K562 (cell line): ENCODE data around the gene HAUS1. TPM values are rescaled to one million over a fixed set of nuclear protein-coding genes. Genes with fewer than 3 reads are reported as not detected.

ENCODE experiments used
- ATAC-seq: fragments of 200-7000 bp; cut with Tn5 transposase; 3 replicates; pipeline ENCODE4 v1.9.1; 2020; ENCODE audit warnings: moderate library complexity
- BruUV-seq: library from RNA; stranded (reverse); fragments of 400-500 nt; replicated peaks from 2 replicates; lab custom pipeline; 2021; lab: Mats Ljungman, UMichigan
- CTCF ChIA-PET: fragments of 300-600 bp; formaldehyde crosslinking; extraction: SDS; loops from one replicate; lab custom pipeline; 2021; ENCODE audit warnings: low intra/inter-chr PET ratio; lab: Yijun Ruan, JAX
- POLR2A ChIA-PET: fragments of 300-600, 350-650 bp; sonication (Branson Sonifier 250); formaldehyde crosslinking; extraction: SDS; loops from one replicate; lab custom pipeline; 2021; ENCODE audit warnings: antibody characterized with exemption, inconsistent platforms; lab: Yijun Ruan, JAX
- DNase-seq, 4 experiments: peaks; one replicate each; pipeline versions ENCODE4 v3.0.0 to v3.0.0-alpha.2; 2011 to 2018; ENCODE audit warnings: low spot score in 3 of 4, mixed read lengths in 3 of 4; ENCODE audit errors: extremely low read depth in 1 of 4
- FAIRE-seq: peaks from 2 replicates; lab custom pipeline; 2011; peaks lifted over from hg19 to GRCh38; lab: Jason Lieb, UNC
- H2AFZ ChIP-seq: 2 replicates; pipeline ENCODE4 v1.6.0; 2011; ENCODE audit warnings: low read depth, low read length, control low read depth, inconsistent platforms
- H3K27ac ChIP-seq: fragments of 200-600 bp; 3 replicates; pipeline ENCODE4 v1.8.0; 2011; ENCODE audit warnings: low read depth, mild to moderate bottlenecking, control low read depth, inconsistent platforms, low read length, moderate library complexity, mixed read lengths; ENCODE audit errors: extremely low read depth
- H3K27me3 ChIP-seq, 2 experiments: fragments of 300-600 bp in 1 of 2; 2 replicates in 1 of 2; 3 replicates in 1 of 2; pipeline versions ENCODE4 v1.6.0 to v1.8.0; 2011; ENCODE audit warnings: inconsistent platforms in 2 of 2, low read length in 2 of 2, mild to moderate bottlenecking in 1 of 2, mixed read lengths in 1 of 2, moderate library complexity in 1 of 2; ENCODE audit not compliant: control insufficient read depth in 2 of 2, insufficient read depth in 2 of 2
- H3K36me3 ChIP-seq: fragments of 300-600 bp; 3 replicates; pipeline ENCODE4 v1.8.0; 2011; ENCODE audit warnings: mild to moderate bottlenecking, low read length, inconsistent platforms; ENCODE audit not compliant: control insufficient read depth, insufficient read depth
- H3K4me1 ChIP-seq, 2 experiments: fragments of 200-600 bp in 1 of 2; replicated peaks in 1 of 2; 2 replicates in 1 of 2; 3 replicates in 1 of 2; pipeline versions ENCODE4 v1.5.1 to v1.8.0; 2011; ENCODE audit warnings: inconsistent platforms in 2 of 2, low read length in 2 of 2, mild to moderate bottlenecking in 1 of 2, mixed read lengths in 1 of 2, moderate library complexity in 1 of 2; ENCODE audit not compliant: control insufficient read depth in 2 of 2, insufficient read depth in 2 of 2
- H3K4me2 ChIP-seq: 2 replicates; pipeline ENCODE4 v1.6.1; 2011; ENCODE audit warnings: low read length, control low read depth, inconsistent platforms, mixed read lengths; ENCODE audit not compliant: insufficient read depth
- H3K4me3 ChIP-seq: fragments of 200-600 bp; sonication (generic), shearing (Covaris generic); 2 replicates; pipeline ENCODE4 v1.5.1; 2016; ENCODE audit warnings: control low read depth, inconsistent platforms
- H3K79me2 ChIP-seq: fragments of 200-600 bp; 3 replicates; pipeline ENCODE4 v1.8.0; 2011; ENCODE audit warnings: low read length, inconsistent platforms; ENCODE audit not compliant: control insufficient read depth, insufficient read depth
- H3K9ac ChIP-seq, 2 experiments: 2 replicates each; pipeline versions ENCODE4 v1.6.0 to v1.6.1; 2011; ENCODE audit warnings: low read depth in 2 of 2, low read length in 2 of 2, control low read depth in 1 of 2, inconsistent platforms in 1 of 2, mild to moderate bottlenecking in 1 of 2, mixed read lengths in 1 of 2; ENCODE audit not compliant: insufficient read depth in 1 of 2
- H3K9me1 ChIP-seq: one replicate; pipeline ENCODE4 v1.6.0; 2011; ENCODE audit warnings: inconsistent platforms, mild to moderate bottlenecking, low read length, moderate library complexity; ENCODE audit not compliant: control insufficient read depth, insufficient read depth
- H3K9me3 ChIP-seq: replicated peaks from 2 replicates; pipeline ENCODE4 v1.5.1; 2011; ENCODE audit warnings: low read depth, low read length, inconsistent platforms; ENCODE audit not compliant: control insufficient read depth, insufficient read depth
- H4K20me1 ChIP-seq: replicated peaks from 2 replicates; pipeline ENCODE4 v1.6.1; 2011; ENCODE audit warnings: low read length, inconsistent platforms, mixed read lengths; ENCODE audit not compliant: control insufficient read depth, insufficient read depth
- MNT ChIP-seq, 2 experiments: fragments of 450-650 bp; conservative IDR thresholded peaks; 2 replicates each; pipeline ENCODE4 v1.6.1; 2017; ENCODE audit warnings: mild to moderate bottlenecking in 2 of 2, moderate library complexity in 2 of 2
- NFRKB ChIP-seq: fragments of 450-650 bp; IDR thresholded peaks from 2 replicates; pipeline ENCODE4 v1.6.1; 2016; ENCODE audit warnings: low read depth
- WGBS: fragments of 100-300 bp; shearing (Covaris generic); methylation state at CpG from one replicate; pipeline ENCODE4 v1.1.6; 2016; ENCODE audit warnings: low coverage, mixed read lengths; ENCODE audit not compliant: insufficient coverage; ENCODE audit errors: missing lambda C conversion rate; 5-methylcytosine and 5-hydroxymethylcytosine counted together
- in situ Hi-C: fragments of 300-500 bp; cut with MboI; formaldehyde crosslinking; loops from 4 replicates; pipeline ENCODE4 v1.15.0; 2018; ENCODE audit warnings: inconsistent platforms, mixed read lengths
- intact Hi-C: fragments of 100-400 bp; cut with micrococcal nuclease; formaldehyde crosslinking; loops from 2 replicates; pipeline ENCODE4 v1.14.2; 2022
- polyA plus RNA-seq, 8 experiments: library from polyadenylated mRNA; depleted of rRNA in 4 of 8; stranded (reverse) in 5 of 8; unstranded in 3 of 8; fragments of >200 nt; fragmentation: Nextera tagmentation in 2 of 8; fragmentation: Illumina TruSeq in 1 of 8; extraction: Ambion mirVana in 2 of 8; extraction: Trizol in 1 of 8; gene quantifications; 2 replicates each; pipeline versions ENCODE4 v1.2.1 to v1.2.3, GENCODE V29; 2011 to 2014; ENCODE audit warnings: inconsistent platforms in 1 of 8, missing spikeins in 1 of 8
- total RNA-seq, 7 experiments: library from RNA; depleted of rRNA in 6 of 7; stranded (reverse); fragments of >200 nt in 6 of 7; fragmentation: Illumina TruSeq in 2 of 7; extraction: Trizol in 2 of 7; gene quantifications; 2 replicates each; pipeline versions ENCODE4 v1.2.1 to v1.2.3, GENCODE V29; 2011 to 2021; ENCODE audit warnings: low replicate concordance in 1 of 7
- TF ChIP-seq, protein P1 (sequence below): fragments of 450-650 bp; IDR thresholded peaks from 2 replicates; pipeline ENCODE4 v1.6.1; 2016; ENCODE audit warnings: mild to moderate bottlenecking, moderate library complexity
- TF ChIP-seq, protein P2 (sequence below): fragments of 450-650 bp; IDR thresholded peaks from 2 replicates; pipeline ENCODE4 v1.6.1; 2017; ENCODE audit warnings: antibody characterized with exemption, mild to moderate bottlenecking

The HAUS1 gene
- total and polyA plus RNA-seq, 9 of the 15 experiments (the other 6 are each of a cell fraction or from before 2014, with no cell fraction given): 45.6 to 135 (median 76.3) TPM

DNA sequence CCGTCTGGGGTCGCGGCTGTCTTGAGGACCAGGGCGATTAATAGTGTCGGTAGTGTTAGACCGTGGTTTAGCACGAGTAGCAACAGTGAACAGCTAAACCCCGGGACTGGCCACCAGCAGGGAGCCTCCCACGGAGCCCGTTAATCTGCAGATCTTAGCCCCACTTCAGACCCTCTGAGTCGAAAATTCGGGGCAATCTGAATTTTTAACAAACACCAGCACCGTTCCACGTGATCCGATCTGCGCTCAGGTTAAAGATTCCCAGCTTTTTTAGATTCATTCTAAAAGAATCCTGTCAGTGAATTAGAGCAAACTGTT is 5.6 kb upstream of the HAUS1 start:
- H3K4me3 ChIP-seq: peak overlapping the region; percentile 94
- WGBS: 7% methylated on average over 12 of the region's 16 CpGs
- H3K9me3 ChIP-seq: no peaks in the 10 kb centered on the region
- H3K9ac ChIP-seq: peak overlapping the region; percentile 77 to 89
- CTCF ChIA-PET: no interaction called here
- H3K4me2 ChIP-seq: peak overlapping the region; percentile 88
- H3K4me1 ChIP-seq: peaks cover 3 to 6% of the 10 kb centered on the region in 2 experiments; a peak in 2 of 5 replicates
- TSS peak; percentile 94 for BruUV-seq
- intact Hi-C loops: loop anchor here (2.0 kb wide), 1 partner anchor 74 kb away; no protein-coding TSS in a partner anchor
- H3K27me3 ChIP-seq: no peaks in the 10 kb centered on the region
- H2AFZ ChIP-seq: peak overlapping the region; percentile 97
- DNase-seq: no peak
- H4K20me1 ChIP-seq: no peaks in the 10 kb centered on the region
- peaks cover 49% of the 10 kb centered on the region for H3K79me2 ChIP-seq
- H3K9me1 ChIP-seq: no peaks in the 10 kb centered on the region
- POLR2A ChIA-PET: interaction anchor here (0.8 to 1.4 kb wide), 2 partner anchors 9 kb away, joined by 4 to 6 read pairs; no protein-coding TSS in a partner anchor
- peak overlapping the region; percentile 87 for H3K27ac ChIP-seq
- in situ Hi-C loops: no loop called here
- no peak for ATAC-seq
- FAIRE-seq: peak; percentile 42
- H3K36me3 ChIP-seq: peaks cover 25% of the 10 kb centered on the region; the same call in 2 of the 3 replicates
- TF ChIP-seq NFRKB (no peak; the same call in 1 of the 2 replicates), MNT (conservative IDR thresholded peaks at IDR 0.05) (0 out of 4 replicates have a peak, but pooled peaks of 1 of the 2 experiments have one; percentile 1)
- TF ChIP-seq, protein P1, sequence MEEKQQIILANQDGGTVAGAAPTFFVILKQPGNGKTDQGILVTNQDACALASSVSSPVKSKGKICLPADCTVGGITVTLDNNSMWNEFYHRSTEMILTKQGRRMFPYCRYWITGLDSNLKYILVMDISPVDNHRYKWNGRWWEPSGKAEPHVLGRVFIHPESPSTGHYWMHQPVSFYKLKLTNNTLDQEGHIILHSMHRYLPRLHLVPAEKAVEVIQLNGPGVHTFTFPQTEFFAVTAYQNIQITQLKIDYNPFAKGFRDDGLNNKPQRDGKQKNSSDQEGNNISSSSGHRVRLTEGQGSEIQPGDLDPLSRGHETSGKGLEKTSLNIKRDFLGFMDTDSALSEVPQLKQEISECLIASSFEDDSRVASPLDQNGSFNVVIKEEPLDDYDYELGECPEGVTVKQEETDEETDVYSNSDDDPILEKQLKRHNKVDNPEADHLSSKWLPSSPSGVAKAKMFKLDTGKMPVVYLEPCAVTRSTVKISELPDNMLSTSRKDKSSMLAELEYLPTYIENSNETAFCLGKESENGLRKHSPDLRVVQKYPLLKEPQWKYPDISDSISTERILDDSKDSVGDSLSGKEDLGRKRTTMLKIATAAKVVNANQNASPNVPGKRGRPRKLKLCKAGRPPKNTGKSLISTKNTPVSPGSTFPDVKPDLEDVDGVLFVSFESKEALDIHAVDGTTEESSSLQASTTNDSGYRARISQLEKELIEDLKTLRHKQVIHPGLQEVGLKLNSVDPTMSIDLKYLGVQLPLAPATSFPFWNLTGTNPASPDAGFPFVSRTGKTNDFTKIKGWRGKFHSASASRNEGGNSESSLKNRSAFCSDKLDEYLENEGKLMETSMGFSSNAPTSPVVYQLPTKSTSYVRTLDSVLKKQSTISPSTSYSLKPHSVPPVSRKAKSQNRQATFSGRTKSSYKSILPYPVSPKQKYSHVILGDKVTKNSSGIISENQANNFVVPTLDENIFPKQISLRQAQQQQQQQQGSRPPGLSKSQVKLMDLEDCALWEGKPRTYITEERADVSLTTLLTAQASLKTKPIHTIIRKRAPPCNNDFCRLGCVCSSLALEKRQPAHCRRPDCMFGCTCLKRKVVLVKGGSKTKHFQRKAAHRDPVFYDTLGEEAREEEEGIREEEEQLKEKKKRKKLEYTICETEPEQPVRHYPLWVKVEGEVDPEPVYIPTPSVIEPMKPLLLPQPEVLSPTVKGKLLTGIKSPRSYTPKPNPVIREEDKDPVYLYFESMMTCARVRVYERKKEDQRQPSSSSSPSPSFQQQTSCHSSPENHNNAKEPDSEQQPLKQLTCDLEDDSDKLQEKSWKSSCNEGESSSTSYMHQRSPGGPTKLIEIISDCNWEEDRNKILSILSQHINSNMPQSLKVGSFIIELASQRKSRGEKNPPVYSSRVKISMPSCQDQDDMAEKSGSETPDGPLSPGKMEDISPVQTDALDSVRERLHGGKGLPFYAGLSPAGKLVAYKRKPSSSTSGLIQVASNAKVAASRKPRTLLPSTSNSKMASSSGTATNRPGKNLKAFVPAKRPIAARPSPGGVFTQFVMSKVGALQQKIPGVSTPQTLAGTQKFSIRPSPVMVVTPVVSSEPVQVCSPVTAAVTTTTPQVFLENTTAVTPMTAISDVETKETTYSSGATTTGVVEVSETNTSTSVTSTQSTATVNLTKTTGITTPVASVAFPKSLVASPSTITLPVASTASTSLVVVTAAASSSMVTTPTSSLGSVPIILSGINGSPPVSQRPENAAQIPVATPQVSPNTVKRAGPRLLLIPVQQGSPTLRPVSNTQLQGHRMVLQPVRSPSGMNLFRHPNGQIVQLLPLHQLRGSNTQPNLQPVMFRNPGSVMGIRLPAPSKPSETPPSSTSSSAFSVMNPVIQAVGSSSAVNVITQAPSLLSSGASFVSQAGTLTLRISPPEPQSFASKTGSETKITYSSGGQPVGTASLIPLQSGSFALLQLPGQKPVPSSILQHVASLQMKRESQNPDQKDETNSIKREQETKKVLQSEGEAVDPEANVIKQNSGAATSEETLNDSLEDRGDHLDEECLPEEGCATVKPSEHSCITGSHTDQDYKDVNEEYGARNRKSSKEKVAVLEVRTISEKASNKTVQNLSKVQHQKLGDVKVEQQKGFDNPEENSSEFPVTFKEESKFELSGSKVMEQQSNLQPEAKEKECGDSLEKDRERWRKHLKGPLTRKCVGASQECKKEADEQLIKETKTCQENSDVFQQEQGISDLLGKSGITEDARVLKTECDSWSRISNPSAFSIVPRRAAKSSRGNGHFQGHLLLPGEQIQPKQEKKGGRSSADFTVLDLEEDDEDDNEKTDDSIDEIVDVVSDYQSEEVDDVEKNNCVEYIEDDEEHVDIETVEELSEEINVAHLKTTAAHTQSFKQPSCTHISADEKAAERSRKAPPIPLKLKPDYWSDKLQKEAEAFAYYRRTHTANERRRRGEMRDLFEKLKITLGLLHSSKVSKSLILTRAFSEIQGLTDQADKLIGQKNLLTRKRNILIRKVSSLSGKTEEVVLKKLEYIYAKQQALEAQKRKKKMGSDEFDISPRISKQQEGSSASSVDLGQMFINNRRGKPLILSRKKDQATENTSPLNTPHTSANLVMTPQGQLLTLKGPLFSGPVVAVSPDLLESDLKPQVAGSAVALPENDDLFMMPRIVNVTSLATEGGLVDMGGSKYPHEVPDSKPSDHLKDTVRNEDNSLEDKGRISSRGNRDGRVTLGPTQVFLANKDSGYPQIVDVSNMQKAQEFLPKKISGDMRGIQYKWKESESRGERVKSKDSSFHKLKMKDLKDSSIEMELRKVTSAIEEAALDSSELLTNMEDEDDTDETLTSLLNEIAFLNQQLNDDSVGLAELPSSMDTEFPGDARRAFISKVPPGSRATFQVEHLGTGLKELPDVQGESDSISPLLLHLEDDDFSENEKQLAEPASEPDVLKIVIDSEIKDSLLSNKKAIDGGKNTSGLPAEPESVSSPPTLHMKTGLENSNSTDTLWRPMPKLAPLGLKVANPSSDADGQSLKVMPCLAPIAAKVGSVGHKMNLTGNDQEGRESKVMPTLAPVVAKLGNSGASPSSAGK: no peak
- TF ChIP-seq, protein P2, sequence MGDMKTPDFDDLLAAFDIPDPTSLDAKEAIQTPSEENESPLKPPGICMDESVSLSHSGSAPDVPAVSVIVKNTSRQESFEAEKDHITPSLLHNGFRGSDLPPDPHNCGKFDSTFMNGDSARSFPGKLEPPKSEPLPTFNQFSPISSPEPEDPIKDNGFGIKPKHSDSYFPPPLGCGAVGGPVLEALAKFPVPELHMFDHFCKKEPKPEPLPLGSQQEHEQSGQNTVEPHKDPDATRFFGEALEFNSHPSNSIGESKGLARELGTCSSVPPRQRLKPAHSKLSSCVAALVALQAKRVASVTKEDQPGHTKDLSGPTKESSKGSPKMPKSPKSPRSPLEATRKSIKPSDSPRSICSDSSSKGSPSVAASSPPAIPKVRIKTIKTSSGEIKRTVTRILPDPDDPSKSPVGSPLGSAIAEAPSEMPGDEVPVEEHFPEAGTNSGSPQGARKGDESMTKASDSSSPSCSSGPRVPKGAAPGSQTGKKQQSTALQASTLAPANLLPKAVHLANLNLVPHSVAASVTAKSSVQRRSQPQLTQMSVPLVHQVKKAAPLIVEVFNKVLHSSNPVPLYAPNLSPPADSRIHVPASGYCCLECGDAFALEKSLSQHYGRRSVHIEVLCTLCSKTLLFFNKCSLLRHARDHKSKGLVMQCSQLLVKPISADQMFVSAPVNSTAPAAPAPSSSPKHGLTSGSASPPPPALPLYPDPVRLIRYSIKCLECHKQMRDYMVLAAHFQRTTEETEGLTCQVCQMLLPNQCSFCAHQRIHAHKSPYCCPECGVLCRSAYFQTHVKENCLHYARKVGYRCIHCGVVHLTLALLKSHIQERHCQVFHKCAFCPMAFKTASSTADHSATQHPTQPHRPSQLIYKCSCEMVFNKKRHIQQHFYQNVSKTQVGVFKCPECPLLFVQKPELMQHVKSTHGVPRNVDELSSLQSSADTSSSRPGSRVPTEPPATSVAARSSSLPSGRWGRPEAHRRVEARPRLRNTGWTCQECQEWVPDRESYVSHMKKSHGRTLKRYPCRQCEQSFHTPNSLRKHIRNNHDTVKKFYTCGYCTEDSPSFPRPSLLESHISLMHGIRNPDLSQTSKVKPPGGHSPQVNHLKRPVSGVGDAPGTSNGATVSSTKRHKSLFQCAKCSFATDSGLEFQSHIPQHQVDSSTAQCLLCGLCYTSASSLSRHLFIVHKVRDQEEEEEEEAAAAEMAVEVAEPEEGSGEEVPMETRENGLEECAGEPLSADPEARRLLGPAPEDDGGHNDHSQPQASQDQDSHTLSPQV: peak; percentile 47; the same call in 1 of the 2 replicates
